Activated T-helper 1 cell treated with Interleukin-2 at 50 U/mL for 16 hours (primary cell): ENCODE measurements around the gene VDAC1.
"Not testable (repeated sequence)": the region's sequence is repeated elsewhere in the genome, so short reads cannot be mapped to it uniquely, and the experiment has no call there.

Source experiments
- DNase-seq: peaks from one replicate; pipeline ENCODE4 v3.0.0-alpha.2; 2020; ENCODE audit warnings: low read depth

VDAC1 gene

DNA sequence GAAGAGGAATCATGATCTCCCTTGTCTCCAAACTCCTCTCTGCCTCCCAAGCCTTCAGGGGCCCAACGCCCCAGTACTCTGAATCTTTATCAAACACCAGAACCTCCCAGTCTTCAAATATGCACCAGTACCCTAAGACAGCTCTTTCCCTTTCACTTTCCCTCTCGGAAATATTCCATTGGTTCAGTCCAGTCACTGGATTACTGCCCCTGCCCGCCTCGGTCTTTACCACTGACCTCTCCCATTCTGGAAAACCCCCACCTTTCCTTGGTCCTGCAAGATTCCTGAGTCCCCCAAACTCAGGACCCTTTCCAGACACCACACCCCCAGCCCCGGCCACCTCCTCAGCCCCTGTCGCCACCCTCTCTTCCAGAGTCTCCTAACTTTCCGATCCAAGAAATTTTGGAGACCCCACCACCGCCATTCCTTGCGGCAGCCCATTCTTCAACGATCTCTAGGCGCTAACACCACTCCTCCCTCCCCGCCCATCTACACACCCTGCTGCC is 37.0 kb downstream of the VDAC1 start:
- DNase-seq: no peak

GRCh38 chr5:133967124-133967523 is 37.7 kb downstream of the VDAC1 start:
- DNase-seq: no peak

- no peak for DNase-seq
Measured at GRCh38 chr5:133966090-133966489, 38.7 kb downstream of the VDAC1 start.

- DNase-seq: no peak
Measured at GRCh38 chr5:133963493-133964128, 41.2 kb downstream of the VDAC1 start.

- no peak for DNase-seq
Measured at GRCh38 chr5:133962801-133963476, 41.8 kb downstream of the VDAC1 start.

DNA sequence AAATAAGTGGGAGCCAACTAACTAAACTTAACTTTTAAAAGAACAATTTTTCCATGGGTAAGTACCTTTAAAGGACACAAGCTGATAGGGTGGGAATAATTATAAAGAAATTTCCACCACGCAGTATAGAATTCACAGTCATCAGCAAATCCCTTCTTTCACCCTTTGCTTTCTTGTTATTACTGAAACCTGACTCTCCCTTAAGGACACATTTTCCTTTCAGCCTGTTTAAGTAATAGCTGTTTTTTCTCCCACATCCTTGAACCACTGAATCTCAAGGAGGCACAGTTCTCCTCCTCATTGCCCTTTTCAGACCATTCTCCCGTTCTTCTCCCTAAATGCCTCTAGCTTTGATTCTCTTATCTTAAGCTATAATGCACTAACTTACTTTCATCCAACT is 42.6 kb downstream of the VDAC1 start:
- DNase-seq: no peak

GRCh38 chr5:133959643-133960042 is 45.1 kb downstream of the VDAC1 start:
- DNase-seq: no peak

- DNase-seq: no peak
Measured at GRCh38 chr5:133957591-133957990, 47.2 kb downstream of the VDAC1 start.

DNA sequence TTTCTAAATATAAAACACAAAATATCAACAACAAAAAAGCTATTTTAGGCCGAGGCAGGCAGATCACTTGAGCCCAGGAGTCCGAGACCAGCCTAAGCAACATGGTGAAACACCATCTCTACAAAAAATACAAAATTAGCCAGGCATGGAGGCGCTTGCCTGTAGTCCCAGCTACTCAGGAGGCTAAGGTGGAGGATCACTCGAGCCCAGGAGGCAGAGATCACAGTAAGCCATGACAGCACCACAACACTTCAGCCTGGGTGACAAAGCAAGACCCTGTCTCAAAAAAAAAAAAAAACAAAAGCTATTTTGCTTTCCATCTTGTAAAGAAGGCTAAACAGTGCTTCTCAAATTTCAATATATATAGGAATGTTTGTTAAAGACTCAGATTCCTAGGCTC is 47.7 kb downstream of the VDAC1 start:
- no peak for DNase-seq

DNA sequence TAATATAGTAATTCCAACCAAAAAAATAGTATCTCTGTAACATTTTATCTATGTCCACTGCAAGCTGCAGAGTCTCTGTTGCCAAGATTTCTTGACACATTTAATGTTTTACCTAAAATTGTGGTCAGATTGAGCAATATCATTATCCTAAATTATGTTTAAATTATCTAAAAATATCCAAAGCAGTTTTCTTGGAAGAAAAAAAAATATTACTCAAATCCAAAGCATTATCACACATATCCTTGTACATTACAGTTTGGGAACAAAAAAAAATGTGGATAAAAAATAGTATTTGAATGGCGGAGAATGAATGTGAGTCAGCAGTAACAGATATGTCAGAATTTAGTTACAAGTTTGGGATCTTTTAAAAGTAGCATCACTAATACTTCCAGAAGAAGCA is 48.6 kb downstream of the VDAC1 start:
- DNase-seq: not testable (repeated sequence)

DNA sequence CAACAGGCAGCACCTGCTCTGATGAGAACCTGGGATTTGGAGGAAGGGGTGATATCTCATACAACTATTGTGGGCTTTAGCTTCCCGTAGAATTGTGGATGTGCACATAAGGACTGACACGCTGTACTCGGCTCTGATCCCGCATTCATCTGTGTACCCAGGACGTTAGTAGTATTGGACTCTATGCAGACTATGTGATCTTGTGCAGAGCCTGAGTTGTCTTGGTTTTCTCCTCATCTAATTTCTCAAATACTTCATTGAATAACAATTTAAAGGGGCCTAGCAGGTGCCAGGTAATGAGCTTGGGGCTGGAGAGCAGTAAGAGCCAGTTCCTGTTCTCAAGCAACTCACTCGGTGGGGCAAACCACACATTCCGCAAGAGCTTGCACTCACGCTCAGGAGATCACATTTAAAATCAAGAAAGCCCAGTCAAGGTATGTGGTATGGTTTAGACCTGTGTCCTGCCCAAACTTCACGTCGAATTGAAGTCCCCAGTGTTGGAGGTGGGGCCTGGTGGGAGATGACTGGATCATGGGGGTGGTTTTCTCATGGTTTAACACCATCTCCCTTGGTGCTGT is 51.1 kb downstream of the VDAC1 start:
- DNase-seq: no peak

DNA sequence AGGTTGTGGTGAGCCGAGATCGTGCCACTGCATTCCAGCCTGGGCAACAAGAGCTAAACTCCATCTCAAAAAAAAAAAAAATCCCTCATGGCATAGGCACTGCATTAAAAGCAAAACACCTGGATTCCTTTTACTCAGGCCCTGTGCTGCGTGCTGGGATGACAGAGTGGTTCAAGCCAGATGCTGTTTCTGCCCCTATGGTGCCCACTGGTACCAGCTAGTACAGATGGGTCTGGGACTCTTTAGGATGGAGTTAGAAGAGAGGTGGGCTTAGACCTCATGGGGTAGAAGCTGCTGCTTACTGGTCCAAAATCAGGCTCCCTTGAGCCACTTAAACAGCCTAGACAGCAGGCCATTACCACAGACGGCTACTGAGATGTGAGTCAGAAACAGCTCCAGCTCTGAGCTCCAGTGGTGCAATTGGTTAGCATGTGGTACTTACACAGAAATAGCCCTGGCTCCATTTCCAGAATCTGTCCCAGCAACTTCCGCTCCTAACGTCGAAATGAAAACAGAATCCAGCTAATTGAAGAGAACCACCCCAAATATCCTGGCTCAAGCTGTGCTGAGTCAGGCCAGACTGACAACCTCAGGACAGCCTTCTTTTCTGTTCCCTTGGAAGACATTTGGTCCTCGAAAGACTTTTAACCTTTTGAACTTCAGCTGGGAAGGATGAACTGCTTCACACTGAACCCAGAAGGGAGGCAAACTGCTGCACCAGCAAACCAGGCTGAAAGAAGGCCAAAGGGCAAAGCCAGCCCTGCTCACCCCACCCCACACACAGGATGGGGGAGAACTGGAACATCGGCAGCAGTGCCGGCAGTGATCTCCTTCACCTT is 51.8 kb downstream of the VDAC1 start:
- no peak for DNase-seq

DNA sequence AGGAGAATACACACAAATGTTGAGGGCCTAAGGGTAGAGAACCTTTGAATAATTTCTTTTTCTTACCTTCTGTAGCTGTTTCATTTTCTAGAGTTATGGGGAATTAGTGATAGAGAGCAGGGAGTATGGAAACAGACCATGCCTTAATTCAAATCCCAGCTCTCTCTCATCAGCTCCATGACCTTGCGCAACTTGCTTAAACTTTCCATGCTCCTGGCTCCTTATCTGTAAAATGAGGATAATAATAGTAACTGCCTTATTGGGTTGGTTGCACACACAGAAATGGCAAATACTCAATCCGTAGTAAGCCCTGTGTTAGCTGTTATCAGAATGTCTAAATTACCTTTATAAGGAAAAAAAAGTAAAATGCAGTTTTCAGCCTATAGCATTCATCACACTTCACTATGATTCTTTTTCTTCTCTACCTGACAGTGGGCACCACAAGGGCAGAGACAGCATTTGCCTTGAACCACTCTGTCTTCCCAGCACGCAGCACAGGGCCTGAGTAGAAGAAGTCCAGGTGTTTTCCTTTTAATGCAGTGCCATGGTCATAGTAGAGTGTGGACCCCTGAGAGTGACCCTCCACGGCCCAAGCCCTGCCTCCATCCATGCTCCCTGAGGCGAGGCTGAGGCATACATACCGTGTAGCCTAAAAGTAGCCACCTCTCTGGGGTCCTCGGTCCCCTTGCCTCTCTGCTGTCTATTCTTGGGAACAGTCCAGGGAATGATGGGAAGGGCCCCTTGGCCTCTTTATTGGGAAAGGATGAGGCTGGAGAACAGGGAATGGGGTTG is 53.8 kb downstream of the VDAC1 start:
- DNase-seq: no peak

- no peak for DNase-seq
Measured at GRCh38 chr5:133948721-133949120, 56.1 kb downstream of the VDAC1 start.

DNA sequence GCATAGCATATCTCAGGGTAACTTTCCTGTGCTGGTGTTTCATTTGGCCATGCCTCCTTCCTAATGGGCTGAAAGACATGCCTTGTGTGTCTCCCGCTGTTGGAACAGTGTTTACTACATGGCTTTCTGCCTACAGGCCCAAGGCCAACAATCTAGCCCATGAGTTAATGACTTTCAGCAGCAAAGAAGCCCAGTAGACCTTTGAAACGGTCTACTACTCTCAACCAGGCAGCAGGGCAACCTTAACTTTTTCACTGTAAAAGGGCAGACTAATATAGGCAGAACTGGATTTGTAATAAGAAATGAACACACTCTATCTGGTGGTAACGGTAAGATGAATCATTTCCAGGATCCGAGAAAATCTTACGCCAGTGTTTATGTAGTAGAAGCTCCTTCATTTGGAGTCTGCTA is 57.3 kb downstream of the VDAC1 start:
- DNase-seq: no peak

DNA sequence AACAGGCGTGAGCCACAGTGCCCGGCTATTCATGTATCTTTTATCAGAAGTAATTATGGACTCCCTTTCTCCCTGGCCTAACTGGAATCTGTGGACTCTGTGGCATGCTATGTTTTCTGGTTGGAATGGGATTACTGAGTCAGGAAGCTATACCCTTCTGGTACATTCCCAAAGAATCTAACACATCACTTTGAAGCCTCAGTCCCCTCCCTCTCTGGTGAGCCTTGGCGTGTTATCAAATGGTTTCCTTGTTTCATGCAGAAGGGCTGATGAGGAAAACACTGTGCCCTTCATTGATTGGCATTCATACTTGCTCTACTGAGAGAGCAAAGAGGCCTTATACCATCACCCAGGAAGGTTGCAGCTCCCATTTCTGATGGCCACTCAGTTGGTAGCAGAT is 59.2 kb downstream of the VDAC1 start:
- no peak for DNase-seq

- no peak for DNase-seq
Measured at GRCh38 chr5:133944263-133945185, 60.3 kb downstream of the VDAC1 start.

DNA sequence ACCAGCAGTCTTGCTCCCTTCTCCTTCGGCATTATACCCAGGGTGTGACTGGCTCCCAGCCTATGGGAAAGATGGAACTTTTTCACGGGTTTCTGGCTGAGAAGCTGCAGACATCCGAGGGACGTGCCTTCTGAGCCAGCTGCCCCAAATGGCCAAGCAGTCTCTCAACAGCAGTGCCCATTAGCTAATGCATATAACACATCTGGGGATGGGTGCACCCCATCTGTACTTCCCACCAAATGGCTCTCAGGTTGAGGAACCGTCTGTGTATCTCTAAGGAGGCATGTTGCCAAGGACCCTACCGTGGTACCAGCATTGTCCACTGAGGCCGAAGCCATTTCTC is 61.3 kb downstream of the VDAC1 start:
- no peak for DNase-seq

DNA sequence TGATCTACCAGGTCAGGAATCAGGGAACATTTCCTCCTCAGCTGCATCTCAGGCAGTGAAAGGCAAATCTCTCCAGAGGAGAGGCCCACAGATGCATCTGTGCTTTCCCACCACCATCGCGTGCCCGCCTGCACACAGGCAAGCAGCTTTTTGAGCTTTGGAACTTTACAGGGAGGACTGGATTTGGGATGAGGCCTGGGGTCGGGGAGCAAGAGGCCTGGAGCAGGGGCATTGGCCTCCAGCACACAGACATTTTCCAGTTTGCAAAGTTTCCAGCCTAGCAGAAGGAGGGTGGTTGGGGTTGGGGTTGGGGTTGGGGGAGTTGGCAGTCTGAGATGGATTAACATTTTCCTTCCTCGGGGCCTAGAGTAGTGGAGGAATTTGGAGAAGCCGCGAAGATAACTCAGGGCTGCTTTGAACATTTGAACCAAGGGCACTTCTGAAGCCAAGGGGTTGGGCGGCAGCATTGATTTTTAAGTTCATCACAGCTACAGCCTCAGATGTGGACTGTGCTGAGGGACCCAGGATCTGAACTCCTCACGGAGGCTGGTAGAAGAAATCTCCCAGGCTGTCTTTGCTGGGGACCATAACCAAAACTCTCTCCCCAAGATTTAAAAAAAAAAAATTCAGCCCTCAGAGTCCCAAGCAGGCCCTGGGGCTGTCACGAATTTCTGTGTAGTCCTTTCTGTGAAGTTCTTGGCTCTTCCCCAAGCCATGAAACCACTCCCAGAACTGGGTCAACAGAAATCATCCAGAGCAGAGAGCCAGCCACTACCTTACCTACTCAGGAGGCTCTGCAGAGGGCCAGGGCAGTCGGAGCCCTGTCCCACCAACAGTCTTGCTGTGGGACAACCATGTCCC is 61.9 kb downstream of the VDAC1 start:
- DNase-seq: no peak
